GM19468 (cell line): ENCODE data around the gene HMX3.

Experiments
- ATAC-seq: cut with Tn5 transposase; IDR thresholded peaks from one replicate; pipeline ENCODE4 v1.9.1; 2021; ENCODE audit warnings: mild to moderate bottlenecking, moderate library complexity, moderate number of reproducible peaks; ENCODE audit not compliant: unreplicated experiment; ENCODE audit errors: extremely low read depth

Gene HMX3

DNA sequence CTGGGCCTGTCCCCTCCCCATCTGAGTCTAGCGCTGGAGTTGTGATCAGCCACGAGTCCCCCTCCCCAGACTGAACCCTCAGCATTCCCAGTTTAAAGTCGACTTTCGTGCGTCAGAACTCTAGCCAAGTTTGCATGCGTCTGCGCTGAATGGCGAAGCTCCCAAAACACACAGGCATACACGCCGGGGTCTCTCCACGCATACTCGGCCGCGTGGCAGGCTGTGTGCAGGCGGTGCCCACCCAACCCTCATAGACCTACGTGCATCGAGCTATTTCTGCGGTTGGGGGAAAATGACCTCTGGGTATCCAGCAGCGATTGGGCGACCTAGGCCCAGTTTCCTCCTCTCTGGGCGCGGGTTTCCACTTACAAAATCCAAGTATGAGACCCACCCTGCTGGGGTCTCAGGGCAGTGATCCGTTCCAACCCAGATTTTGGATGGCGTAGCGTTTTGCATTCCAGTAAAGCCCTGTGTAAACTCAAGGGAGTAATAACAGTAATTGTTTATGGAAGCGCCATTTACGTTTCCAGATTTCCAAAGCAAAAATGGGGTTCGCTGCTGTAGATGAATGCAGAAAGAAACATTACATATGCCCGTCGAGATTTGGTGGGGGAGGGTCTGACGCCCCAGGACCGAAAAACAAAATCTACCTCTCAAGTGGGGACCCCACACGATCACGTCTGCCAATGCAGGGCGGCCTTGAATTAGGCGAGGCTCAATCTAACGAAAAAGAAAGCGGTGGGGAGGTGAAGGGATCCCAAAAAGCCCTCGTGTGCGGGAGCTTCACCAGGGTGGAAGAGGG lies 2.0 kb upstream of the HMX3 start:
- no peak for ATAC-seq

DNA sequence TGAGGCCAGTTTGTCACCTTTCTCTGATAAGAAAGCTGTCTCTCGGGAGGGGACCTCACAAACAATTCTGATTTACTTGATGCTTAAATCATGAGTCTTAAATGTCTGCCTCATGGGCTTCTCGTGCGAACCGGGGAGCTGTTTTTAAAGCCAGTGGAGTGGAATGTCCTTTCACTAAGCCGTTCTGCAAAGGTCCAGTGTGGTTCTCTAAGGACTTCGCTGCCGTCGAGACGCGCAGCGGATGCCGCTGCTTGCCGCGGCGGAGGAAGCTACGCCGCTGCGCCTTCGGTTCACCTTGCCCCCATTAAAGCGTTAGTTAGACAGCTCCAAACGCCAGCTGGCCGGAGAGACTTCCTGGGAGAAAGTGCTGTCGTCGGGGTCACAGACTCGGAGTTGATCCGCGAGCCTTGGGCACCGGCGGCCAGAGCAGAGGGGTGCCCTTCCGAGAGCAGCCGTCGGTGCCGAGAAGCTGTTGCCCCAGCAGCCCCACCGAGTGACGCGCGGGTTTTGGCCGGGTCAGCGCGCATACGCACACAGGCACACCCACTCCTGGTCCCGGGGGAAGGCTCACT lies 1.3 kb upstream of the HMX3 start:
- ATAC-seq = no peak

DNA sequence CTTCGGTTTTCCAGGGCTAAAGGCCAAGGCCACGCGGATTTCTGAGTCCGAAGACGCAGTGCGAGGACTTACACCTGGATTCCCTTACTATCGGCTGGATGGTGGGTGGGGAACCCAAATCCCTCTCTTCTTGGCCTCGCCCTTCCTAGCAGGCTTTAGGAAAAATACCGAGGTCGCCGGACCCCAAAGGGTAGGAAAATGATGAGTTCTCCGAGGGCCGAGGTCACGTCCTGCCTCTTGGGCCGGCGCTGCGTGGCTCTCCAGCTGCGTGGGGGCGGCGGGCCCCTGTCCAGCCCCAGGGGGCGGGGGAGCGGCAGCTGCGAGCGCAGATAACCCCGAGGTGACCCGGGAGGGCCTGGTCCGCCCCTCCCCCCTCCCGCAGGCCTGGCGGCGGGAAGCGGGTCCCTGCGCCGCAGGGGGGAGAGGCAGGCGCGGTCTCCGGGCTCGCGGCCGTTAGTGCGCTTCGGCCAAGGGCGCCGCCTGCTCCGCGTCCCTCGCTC lies 805 bp upstream of the HMX3 start:
- no peak for ATAC-seq

DNA sequence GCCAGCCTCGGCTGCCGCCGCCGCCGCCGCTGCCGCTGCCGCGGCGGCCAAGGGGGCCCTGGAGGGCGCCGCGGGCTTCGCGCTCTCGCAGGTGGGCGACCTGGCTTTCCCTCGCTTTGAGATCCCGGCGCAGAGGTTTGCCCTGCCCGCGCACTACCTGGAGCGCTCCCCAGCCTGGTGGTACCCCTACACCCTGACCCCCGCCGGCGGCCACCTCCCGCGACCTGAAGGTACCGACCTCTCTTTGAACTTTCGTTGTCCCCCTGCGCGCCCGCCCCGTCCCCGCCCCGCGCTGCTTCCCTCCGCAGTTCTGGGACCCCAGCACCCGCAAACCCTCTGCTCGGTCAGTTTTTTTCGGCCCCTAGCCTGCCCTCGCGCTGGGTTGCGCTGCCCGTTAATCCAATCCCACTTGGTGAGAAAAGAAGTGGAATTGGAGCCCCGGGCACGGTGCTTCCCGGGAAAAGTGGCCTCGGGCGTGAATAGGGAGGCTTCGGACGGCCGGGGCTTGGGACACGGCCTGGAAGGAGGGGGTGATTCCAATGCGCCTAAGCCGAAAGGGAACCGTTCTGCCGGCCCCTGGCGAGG lies 543 bp downstream of the HMX3 start:
- no peak for ATAC-seq

DNA sequence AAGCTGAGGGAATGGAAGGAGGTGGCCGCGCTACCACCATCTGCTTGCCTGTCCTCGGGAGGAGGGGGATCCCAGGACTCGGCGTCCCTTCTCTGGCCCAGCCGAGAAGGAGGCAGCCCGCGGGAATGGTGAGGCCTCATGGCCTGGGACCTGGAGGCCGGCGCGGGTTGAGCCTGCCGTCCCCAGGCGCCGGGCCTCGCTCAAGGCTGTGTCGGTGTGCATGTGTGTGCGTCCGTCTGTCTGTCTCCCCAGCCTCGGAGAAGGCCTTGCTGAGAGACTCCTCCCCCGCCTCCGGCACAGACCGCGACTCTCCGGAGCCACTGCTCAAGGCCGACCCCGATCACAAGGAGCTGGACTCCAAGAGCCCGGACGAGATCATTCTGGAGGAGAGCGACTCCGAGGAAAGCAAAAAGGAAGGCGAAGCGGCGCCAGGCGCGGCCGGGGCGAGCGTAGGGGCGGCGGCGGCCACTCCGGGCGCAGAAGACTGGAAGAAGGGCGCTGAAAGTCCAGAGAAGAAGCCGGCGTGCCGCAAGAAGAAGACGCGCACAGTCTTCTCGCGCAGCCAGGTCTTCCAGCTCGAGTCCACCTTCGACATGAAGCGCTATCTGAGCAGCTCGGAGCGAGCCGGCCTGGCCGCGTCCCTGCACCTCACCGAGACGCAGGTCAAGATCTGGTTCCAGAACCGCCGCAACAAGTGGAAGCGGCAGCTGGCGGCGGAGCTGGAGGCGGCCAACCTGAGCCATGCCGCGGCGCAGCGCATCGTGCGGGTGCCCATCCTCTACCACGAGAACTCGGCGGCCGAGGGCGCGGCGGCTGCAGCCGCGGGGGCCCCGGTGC lies 1.3 kb downstream of the HMX3 start:
- no peak for ATAC-seq

DNA sequence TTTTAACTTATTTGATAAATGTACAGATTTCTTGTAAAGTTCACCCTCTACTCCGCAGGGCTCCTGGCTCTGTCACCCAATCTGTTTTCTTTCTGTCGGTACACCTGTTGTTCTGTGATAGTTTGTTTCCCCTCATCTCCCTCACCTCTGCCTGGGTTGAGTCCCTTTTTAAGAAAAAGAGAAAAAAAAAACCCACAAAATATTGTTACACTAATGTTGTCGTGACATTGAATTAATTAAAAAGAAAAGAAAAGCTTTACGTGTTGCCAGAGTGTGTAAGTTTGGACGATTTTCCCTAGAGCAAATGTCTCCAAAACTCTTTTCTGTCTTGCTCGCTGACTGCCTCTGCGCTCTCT lies 3.4 kb downstream of the HMX3 start:
- ATAC-seq = no peak

DNA sequence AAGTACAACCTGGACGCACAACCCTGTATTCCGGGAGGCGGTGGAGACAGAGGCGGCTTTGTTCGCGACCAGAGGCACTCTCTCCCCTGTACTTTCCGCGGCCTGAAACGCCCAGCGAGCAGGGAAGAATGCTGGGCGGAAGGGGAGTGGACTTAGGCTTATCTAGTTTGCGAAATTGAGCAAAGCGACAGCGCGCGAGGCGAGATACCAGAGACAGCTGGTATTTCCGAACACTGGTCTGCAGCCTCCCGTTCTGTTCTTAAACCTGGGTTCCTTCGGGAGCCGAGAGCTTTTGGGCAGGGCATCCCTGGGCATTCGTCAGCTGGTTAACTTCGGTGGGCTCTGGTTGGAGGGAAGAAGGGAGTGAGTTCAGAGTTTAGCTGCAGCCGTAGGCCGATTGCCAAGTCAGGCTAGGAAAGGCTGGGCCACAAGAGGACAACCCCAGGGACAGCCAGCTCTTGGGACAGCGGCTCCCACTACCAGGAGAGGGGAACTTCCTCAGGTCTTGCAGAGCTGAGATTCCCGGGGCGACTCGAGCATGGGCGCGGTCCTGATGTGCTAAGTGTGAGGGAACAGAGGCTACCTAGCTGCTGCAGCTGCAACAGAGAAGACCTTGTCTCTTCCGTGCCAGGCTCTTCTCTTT lies 3.9 kb downstream of the HMX3 start:
- ATAC-seq = no peak

DNA sequence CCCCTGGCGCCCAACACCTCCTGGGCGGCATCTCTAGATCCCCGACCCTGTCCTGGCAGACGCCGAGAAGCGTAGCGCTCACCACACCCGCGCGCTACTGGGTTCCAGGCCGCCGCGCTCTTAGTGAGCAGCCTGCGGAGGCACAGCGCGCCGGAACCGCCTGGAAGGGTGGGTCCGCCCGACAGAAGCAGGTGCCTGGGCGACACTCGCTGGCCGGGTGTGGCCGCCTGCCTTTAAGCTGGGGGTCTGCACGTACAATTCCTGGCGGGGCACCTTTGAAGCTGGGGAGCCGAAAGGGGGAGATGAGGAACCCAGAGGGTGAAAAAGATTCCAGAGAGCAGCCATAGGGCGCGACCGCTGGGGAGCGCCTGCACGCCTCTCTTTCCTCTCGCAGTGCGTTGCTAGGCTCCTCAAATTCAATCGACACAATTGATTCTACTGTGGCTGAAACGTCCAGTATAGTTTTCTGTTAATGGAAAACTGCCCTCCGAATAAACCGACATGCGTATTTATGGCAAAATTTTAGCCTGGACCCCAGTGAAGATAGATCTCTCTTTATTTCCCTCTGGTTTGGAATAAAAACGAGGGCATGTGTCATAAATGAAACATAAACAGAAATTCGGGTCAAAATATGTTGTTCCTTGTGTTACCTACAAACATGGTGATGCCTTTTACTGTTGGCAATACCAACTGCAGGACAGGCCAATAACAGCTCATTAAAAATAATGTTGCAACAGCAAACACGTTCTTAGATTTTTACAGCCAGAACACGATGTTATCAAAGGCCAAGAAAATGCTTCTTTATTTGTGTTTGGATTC lies 4.6 kb downstream of the HMX3 start:
- ATAC-seq = no peak

DNA sequence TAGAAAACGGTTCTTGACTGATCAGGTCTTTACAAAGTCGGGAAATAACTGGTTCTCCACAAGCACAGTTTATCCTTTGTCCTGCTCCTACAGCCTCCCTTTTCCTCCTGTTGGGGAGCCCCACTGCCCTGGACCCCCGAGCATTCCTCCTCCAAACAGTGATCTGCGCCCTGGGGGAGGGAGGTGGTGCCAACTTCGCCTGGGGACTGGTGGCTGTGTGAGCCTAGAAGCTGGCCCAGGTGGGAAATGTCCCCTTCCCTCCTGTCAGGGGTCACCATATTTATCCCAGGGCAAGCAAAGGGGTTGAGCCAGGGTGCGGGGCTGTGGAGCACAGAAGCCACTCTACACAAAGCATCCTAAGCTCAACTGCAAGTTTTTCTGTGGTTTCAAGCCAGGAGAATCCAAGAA lies 5.2 kb downstream of the HMX3 start:
- ATAC-seq = no peak

DNA sequence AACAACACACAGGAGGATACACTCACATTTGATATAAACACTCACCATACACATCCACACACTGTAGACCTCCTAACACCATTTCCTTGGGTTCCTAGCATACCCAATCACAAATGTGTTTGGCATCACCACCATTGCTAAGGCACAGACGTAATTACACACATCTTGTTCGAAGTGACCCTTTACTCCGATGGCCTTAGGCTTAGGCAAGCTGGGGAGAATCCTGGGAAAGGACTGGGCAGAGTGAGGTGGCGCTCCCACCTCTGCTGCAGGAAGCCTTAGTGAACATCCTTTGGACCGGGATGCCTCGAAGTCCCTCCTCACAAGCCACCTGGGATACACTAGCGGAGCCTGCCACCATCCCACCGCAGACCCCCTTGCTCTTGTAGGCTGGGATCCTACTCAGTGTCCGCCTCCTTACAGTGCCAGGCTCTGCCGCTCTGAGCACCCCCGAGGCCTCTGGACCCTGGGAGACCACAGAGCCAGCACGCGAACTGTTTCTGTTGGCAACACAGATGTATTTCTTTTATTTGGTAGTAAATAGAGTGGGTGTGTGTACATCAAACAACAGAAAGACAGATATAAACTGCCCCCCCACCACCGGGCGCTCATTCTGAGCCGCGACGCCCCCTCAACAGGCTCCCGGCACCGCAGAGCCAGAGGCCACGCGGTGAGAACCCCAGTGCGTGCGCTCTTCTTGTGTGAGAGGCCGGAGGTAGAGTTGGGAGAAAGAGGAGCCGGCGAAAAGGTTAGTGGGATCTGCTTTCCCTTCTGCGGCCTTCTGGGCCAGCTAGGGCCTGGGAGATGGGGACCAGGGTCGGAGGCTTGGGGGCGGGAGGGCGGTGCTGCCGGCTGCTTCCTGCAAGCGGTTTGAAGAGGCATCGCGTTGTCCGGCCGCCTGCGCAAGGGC lies 6.3 kb downstream of the HMX3 start:
- ATAC-seq = no peak

DNA sequence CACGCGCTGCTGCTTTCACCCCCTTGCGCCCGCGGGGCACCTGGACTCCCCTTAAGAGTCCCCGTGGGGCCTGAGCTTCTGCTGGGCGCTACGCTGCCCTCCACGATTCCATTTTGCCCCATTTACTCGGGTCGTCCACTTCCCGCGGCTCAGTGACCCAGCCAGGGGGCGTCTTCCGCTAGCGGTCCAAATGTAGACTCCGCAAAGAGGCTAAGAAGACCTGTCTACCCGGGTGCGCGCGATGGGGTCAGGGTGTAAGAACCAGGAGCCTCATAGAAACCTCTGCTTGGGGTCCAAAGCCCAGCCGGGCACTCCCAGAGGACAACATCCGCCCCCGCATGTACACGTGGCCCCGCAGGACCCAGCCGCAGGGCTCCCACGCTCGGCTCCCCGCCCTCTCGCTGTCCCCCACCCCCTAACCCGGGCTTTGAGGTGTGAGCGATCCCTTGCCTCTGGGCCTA lies 7.0 kb downstream of the HMX3 start:
- ATAC-seq = no peak

DNA sequence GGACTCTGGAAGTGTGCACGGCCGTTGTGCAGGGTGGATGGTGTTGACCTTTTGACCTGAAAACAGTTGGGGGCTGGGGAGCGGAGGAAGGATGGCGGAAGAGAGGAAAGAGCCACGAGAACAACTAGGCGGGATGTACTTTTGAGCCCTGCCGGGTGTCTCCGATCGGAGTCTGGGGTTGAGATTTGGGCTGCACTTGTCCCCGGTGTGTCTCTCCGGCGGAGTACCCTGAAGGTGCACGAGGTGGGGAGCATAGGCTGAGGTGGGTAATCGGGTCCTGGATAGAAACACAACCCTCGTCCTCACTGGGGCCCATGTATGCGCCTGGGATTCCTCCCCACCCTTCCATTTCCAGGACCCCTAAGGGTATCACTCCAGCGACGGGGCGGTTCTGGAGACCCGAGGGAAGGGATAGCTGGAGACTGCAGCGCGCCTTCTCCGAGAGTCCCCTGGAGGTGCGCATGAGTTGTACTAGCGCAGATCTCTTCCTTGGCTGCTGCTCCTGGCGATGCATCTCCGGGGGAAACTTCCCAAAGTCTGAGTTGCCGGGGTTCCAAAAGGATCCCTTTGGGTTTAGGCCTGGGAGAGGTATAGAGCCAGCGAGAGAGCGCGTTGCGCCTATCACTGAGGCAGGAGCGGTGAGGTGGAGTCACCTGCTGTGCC lies 7.5 kb downstream of the HMX3 start:
- ATAC-seq = no peak

DNA sequence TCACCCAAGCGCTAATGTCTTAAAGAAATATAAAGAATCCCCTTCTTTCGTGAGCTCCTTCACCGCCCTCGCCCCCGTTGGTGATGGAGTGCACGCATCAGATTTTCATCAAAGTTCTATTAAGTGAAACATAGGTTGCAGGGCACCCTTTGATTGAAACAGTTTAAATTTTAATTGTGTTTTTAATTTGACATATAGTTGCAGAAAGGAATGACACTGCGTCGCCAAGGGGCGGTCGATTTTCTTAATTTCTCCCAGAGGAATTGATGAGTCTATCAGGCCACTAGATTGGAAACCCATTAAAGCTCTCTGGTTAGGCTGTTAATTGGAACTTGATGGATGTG lies 8.0 kb downstream of the HMX3 start:
- no peak for ATAC-seq

DNA sequence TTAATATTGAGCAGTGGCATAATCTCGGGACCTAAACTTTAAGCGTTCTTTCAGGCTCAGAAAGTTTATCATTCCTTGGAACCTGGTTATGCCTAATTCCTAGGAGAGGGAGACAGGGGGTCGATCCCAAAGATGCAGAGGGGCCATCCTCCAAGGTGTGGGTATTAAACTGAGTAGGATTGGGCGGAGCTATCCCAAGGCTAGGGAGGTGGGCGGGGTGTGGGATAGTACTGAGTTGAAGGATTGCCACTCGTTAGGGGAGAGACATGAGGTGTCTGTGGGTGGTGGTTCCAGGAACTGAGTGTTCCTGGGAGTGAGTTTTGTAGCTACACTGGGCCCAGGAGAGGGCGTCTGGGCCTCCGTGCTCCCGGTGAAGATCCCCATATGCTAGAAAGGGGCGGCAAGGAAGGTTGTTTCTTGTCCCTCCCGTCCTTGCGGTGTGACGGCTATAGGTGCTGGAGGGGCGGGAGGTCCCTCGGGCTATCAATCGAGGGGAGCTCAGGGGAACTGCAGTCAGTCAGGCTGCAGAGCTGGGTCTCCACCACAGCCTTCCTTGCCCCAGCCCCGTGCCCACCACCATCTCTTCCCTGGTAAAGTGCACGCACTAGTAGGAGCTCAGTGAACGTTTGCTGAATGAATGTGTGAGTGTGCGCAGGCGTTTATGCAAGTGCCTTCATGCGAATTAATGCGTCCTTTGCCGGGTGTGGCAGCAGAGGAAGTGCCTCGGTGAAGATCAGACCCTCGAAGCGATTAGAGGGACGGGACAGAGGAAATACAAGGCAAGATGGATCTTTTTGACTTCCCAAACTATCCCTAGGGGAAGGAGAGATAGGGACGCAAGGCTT lies 9.1 kb downstream of the HMX3 start:
- no peak for ATAC-seq

DNA sequence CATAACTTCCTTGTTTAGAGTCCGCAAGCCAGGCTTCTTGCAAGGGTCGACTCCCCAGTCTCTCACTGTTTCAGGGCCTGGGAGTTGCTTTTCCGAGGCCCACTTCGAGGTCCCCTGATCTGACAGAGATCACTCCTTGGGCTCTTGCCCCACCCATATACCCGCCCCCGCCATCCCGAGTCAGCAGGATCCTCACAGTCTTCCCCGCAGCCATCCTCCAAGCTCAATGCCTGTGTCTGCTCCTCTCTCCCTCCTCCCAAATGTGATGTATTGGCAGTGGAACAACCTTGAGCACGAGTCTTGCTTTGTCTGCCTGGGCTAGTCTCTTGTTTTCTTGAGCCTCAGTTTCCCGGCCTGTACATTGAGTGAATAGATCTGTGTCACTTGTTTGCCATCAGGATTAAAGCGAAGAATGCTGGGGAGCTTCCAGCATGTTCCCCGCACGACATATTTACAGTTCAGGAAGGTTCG lies 9.8 kb downstream of the HMX3 start:
- no peak for ATAC-seq

DNA sequence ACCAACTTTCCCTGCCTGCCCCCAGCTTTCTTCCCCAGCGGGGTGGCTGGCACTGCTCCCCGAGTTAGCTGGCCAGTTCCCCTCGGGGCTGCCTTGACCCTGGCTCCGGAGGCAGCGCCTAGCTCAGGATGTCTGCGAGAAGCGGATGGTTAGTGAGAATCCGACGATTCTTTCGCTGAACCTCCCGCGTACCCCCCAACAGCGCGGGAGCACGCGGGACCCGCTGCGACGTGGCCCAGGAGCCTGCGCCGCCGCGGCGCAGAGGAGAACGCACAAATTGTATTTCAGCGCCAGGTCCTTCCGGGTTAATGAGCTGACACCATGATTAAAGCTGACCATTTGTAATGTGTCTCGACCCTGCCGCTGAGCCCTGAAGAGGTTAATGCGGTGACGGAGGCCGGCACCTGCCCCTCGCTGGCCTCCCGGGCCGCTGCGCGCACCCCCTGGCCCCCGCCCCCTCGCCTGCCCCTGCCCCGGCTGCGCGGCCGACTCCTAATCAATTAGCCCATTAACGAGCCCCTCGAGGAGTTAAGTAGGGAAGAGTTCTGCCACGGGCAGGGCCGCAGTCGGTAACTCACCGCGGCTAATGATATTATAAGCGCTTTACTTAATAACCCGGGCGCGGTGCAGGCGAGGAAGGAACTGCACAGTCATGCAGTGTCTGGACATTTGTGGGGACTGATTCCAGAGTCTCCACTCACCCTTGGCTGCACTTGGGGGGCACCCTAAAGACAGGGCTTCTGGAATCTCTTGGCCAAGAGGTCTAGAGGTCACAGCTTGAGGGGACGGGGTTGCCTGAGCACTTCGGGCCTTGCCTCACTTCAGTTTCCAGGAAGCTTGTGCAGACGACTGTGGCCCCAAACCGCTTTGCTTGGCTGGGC lies 10.5 kb downstream of the HMX3 start:
- no peak for ATAC-seq
